Naive thymus-derived CD4-positive, alpha-beta T cell (primary cell): ENCODE data around the gene ATP6V0D1. TPM values are rescaled to one million over a fixed set of nuclear protein-coding genes. Genes with fewer than 3 reads are reported as not detected.

Source experiments
- polyA plus RNA-seq, 2 donors: library from polyadenylated mRNA; unstranded; fragments of 300-500 nt; fragmentation: Illumina TruSeq; gene quantifications; one replicate each; pipeline ENCODE4 v1.2.3, GENCODE V29; 2021
- total RNA-seq, 6 experiments: library from RNA in 5 of 6; stranded (reverse) in 5 of 6; gene quantifications; 1 replicate in 5 of 6; 2 replicates in 1 of 6; pipeline ENCODE4 v1.2.3 and lab custom pipeline; 2021 to 2026

The ATP6V0D1 gene
- total and polyA plus RNA-seq, 7 experiments from 2014 or later = 35.8 to 104 (median 58.2) TPM

Other genes with a start within 250 kb of the ATP6V0D1 start
- 10 to 100 TPM; 23.7 to 81.7 (median 35.1) TPM for gene FHOD1, start 233.7 kb downstream of the ATP6V0D1 start, total RNA-seq
- gene FHOD1, start 233.7 kb downstream of the ATP6V0D1 start, polyA plus RNA-seq = 1 to 10 TPM; 3.6 to 3.7 TPM
- gene SLC9A5, start 232.2 kb downstream of the ATP6V0D1 start, total RNA-seq = 1 to 10 TPM; 1.7 to 3.7 (median 2.2) TPM
- gene SLC9A5, start 232.2 kb downstream of the ATP6V0D1 start, polyA plus RNA-seq = under 1 TPM; 0.11 to 0.18 TPM
- gene PLEKHG4, start 201.6 kb downstream of the ATP6V0D1 start, total RNA-seq = 10 to 100 TPM; 18.9 to 32.3 (median 26.1) TPM
- 1 to 10 TPM; 6.2 to 9.1 TPM for gene PLEKHG4, start 201.6 kb downstream of the ATP6V0D1 start, polyA plus RNA-seq
- gene KCTD19, start 154.4 kb downstream of the ATP6V0D1 start, total RNA-seq = under 1 TPM in 2 of 5 experiments, not detected in 3; 0.05 to 0.39 TPM
- gene KCTD19, start 154.4 kb downstream of the ATP6V0D1 start, polyA plus RNA-seq = not detected
- gene LRRC36, start 154.3 kb downstream of the ATP6V0D1 start, total RNA-seq = under 1 TPM in 2 of 5 experiments, not detected in 3; 0.50 to 0.56 TPM
- not detected for gene LRRC36, start 154.3 kb downstream of the ATP6V0D1 start, polyA plus RNA-seq
- gene TPPP3, start 87.7 kb downstream of the ATP6V0D1 start, total RNA-seq = 10 to 100 TPM in 1 of 5 experiments, under 1 TPM in 1, not detected in 3; 0.37 to 18.7 TPM
- gene TPPP3, start 87.7 kb downstream of the ATP6V0D1 start, polyA plus RNA-seq = under 1 TPM in 1 of 2 donors, not detected in 1; 0.19 TPM
- gene ZDHHC1, start 64.7 kb downstream of the ATP6V0D1 start, total RNA-seq = 1 to 10 TPM in 1 of 5 experiments, under 1 TPM in 2, not detected in 2; 0.34 to 3.6 (median 0.48) TPM
- not detected for gene ZDHHC1, start 64.7 kb downstream of the ATP6V0D1 start, polyA plus RNA-seq
- gene HSD11B2, start 50.0 kb downstream of the ATP6V0D1 start, total RNA-seq = under 1 TPM in 1 of 5 experiments, not detected in 4; 0.17 TPM
- not detected for gene HSD11B2, start 50.0 kb downstream of the ATP6V0D1 start, polyA plus RNA-seq
- not detected for gene AGRP, start 2.4 kb upstream of the ATP6V0D1 start, total RNA-seq
- gene AGRP, start 2.4 kb upstream of the ATP6V0D1 start, polyA plus RNA-seq = not detected
- 100 to 1,000 TPM in 1 of 5 experiments, 10 to 100 TPM in 4; 39.7 to 103 (median 48.9) TPM for gene RIPOR1, start 47.7 kb upstream of the ATP6V0D1 start, total RNA-seq
- gene RIPOR1, start 47.7 kb upstream of the ATP6V0D1 start, polyA plus RNA-seq = 1 to 10 TPM; 2.5 to 5.0 TPM
- gene CTCF, start 81.4 kb upstream of the ATP6V0D1 start, total RNA-seq = 10 to 100 TPM; 51.4 to 78.6 (median 67.3) TPM
- 10 to 100 TPM; 49.8 to 59.8 TPM for gene CTCF, start 81.4 kb upstream of the ATP6V0D1 start, polyA plus RNA-seq
- gene CARMIL2, start 164.0 kb upstream of the ATP6V0D1 start, total RNA-seq = 100 to 1,000 TPM; 140 to 245 (median 215) TPM
- 10 to 100 TPM; 12.7 to 28.7 TPM for gene CARMIL2, start 164.0 kb upstream of the ATP6V0D1 start, polyA plus RNA-seq
- gene ACD, start 179.1 kb upstream of the ATP6V0D1 start, total RNA-seq = 10 to 100 TPM; 29.3 to 44.1 (median 34.4) TPM
- gene ACD, start 179.1 kb upstream of the ATP6V0D1 start, polyA plus RNA-seq = 10 to 100 TPM; 25.4 to 33.2 TPM
- 10 to 100 TPM in 1 of 5 experiments, 1 to 10 TPM in 4; 4.5 to 11.2 (median 4.7) TPM for gene PARD6A, start 179.8 kb upstream of the ATP6V0D1 start, total RNA-seq
- 10 to 100 TPM in 1 of 2 donors, 1 to 10 TPM in 1; 9.3 to 15.1 TPM for gene PARD6A, start 179.8 kb upstream of the ATP6V0D1 start, polyA plus RNA-seq
- 1 to 10 TPM; 4.9 to 8.3 (median 7.8) TPM for gene ENKD1, start 185.6 kb upstream of the ATP6V0D1 start, total RNA-seq
- 1 to 10 TPM; 1.1 to 2.5 TPM for gene ENKD1, start 185.6 kb upstream of the ATP6V0D1 start, polyA plus RNA-seq
- gene C16orf86, start 185.7 kb upstream of the ATP6V0D1 start, total RNA-seq = 1 to 10 TPM; 4.3 to 6.4 (median 4.7) TPM
- gene C16orf86, start 185.7 kb upstream of the ATP6V0D1 start, polyA plus RNA-seq = 1 to 10 TPM; 3.5 to 5.7 TPM
- 10 to 100 TPM in 3 of 5 experiments, 1 to 10 TPM in 2; 6.3 to 13.4 (median 11.4) TPM for gene GFOD2, start 238.2 kb upstream of the ATP6V0D1 start, total RNA-seq
- gene GFOD2, start 238.2 kb upstream of the ATP6V0D1 start, polyA plus RNA-seq = 10 to 100 TPM in 1 of 2 donors, 1 to 10 TPM in 1; 4.6 to 14.6 TPM